ENCODE data around the gene DGKI. TPM values are rescaled to one million over a fixed set of nuclear protein-coding genes. Genes with fewer than 3 reads are reported as not detected.

DGKI gene
- total RNA-seq, 1 experiment from 2014 or later, result 0.39 TPM

- Histone ChIP-seq H3K27ac (ENCODE audit: low read depth, low read length, poor library complexity, severe bottlenecking) (no peak overlapping the region), H3K36me3 (ENCODE audit: insufficient read depth, low read length, poor library complexity, severe bottlenecking) (no peaks in the 10 kb centered on the region), H3K4me3 (ENCODE audit: low read depth, low read length, poor library complexity, severe bottlenecking) (no peak overlapping the region), H3K9me3 (ENCODE audit: low read depth, low read length, poor library complexity, severe bottlenecking) (no peaks in the 10 kb centered on the region), H3K4me1 (ENCODE audit: insufficient read depth, low read length, poor library complexity, severe bottlenecking) (no peaks in the 10 kb centered on the region), H3K27me3 (replicated peaks; ENCODE audit: insufficient read depth, low read depth, low read length, poor library complexity) (peaks cover 6% of the 10 kb centered on the region)
- DNase-seq (ENCODE audit: low spot score), result no peak
- TF ChIP-seq CTCF (conservative IDR thresholded peaks at IDR 0.05; ENCODE audit: low read depth, low read length) (no peak), EZH2 (IDR thresholded peaks at IDR 0.05; ENCODE audit: borderline replicate concordance, low read depth, low read length, poor library complexity, severe bottlenecking) (no peak)
- BruUV-seq (replicated peaks), result no TSS peak
- intact Hi-C loops (cut with micrococcal nuclease; ENCODE audit: unreplicated experiment), result no loop called here
- ChIA-PET CTCF (no interaction called here), POLR2A (ENCODE audit: low non-redundant PET) (no interaction called here)
Observed at GRCh38 chr7:137804836-137805235, 41.9 kb downstream of the DGKI start.

- peaks cover 6% of the 10 kb centered on the region for H3K27me3 ChIP-seq (replicated peaks; ENCODE audit: insufficient read depth, low read depth, low read length, poor library complexity)
- H3K4me3 ChIP-seq (ENCODE audit: low read depth, low read length, poor library complexity, severe bottlenecking), result no peak overlapping the region
- no peak overlapping the region for H3K27ac ChIP-seq (ENCODE audit: low read depth, low read length, poor library complexity, severe bottlenecking)
- no peaks in the 10 kb centered on the region for H3K4me1 ChIP-seq (ENCODE audit: insufficient read depth, low read length, poor library complexity, severe bottlenecking)
- TF ChIP-seq CTCF (conservative IDR thresholded peaks at IDR 0.05; ENCODE audit: low read depth, low read length) (no peak), EZH2 (IDR thresholded peaks at IDR 0.05; ENCODE audit: borderline replicate concordance, low read depth, low read length, poor library complexity, severe bottlenecking) (no peak)
- CTCF ChIA-PET, result no interaction called here
- POLR2A ChIA-PET (ENCODE audit: low non-redundant PET), result no interaction called here
- intact Hi-C loops (cut with micrococcal nuclease; ENCODE audit: unreplicated experiment), result no loop called here
- DNase-seq (ENCODE audit: low spot score), result no peak
- no TSS peak for BruUV-seq (replicated peaks)
- no peaks in the 10 kb centered on the region for H3K9me3 ChIP-seq (ENCODE audit: low read depth, low read length, poor library complexity, severe bottlenecking)
- H3K36me3 ChIP-seq (ENCODE audit: insufficient read depth, low read length, poor library complexity, severe bottlenecking), result no peaks in the 10 kb centered on the region
Observed at GRCh38 chr7:137801491-137801890, 45.3 kb downstream of the DGKI start.

- H3K27ac ChIP-seq (ENCODE audit: low read depth, low read length, poor library complexity, severe bottlenecking), result no peak overlapping the region
- BruUV-seq (replicated peaks), result no TSS peak
- intact Hi-C loops (cut with micrococcal nuclease; ENCODE audit: unreplicated experiment), result no loop called here
- TF ChIP-seq CTCF (conservative IDR thresholded peaks at IDR 0.05; ENCODE audit: low read depth, low read length) (no peak), EZH2 (IDR thresholded peaks at IDR 0.05; ENCODE audit: borderline replicate concordance, low read depth, low read length, poor library complexity, severe bottlenecking) (no peak)
- CTCF ChIA-PET, result no interaction called here
- POLR2A ChIA-PET (ENCODE audit: low non-redundant PET), result no interaction called here
- no peaks in the 10 kb centered on the region for H3K4me1 ChIP-seq (ENCODE audit: insufficient read depth, low read length, poor library complexity, severe bottlenecking)
- H3K27me3 ChIP-seq (replicated peaks; ENCODE audit: insufficient read depth, low read depth, low read length, poor library complexity), result peaks cover 6% of the 10 kb centered on the region
- no peak overlapping the region for H3K4me3 ChIP-seq (ENCODE audit: low read depth, low read length, poor library complexity, severe bottlenecking)
- no peak for DNase-seq (ENCODE audit: low spot score)
- no peaks in the 10 kb centered on the region for H3K9me3 ChIP-seq (ENCODE audit: low read depth, low read length, poor library complexity, severe bottlenecking)
- H3K36me3 ChIP-seq (ENCODE audit: insufficient read depth, low read length, poor library complexity, severe bottlenecking), result no peaks in the 10 kb centered on the region
Observed at GRCh38 chr7:137801003-137801402, 45.8 kb downstream of the DGKI start.
